ENCODE measurements around the gene CCNJL. TPM values are rescaled to one million over a fixed set of nuclear protein-coding genes. Genes with fewer than 3 reads are reported as not detected.

CCNJL gene
- total RNA-seq, 1 donor from 2014 or later = 3.2 TPM

DNA sequence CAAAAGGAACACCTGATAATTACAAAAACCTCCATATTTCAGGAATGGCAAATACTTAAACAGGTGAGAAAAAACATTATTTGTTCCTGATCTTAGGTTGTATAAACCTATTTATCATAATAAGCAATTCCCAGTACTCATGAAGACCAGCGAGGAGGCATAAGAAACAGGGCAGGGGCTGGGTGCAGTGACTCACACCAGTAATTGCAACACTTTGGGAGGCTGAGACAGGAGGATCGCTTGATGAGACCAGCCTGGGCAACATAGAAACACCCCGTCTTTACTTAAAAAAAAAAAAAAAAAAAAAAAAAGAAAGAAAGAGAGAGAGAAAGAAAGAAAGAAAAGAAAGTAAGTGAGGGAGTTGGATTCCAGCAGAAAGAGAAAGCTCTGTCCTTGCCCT lies 21.6 kb downstream of the CCNJL start:
- no peak for DNase-seq

DNA sequence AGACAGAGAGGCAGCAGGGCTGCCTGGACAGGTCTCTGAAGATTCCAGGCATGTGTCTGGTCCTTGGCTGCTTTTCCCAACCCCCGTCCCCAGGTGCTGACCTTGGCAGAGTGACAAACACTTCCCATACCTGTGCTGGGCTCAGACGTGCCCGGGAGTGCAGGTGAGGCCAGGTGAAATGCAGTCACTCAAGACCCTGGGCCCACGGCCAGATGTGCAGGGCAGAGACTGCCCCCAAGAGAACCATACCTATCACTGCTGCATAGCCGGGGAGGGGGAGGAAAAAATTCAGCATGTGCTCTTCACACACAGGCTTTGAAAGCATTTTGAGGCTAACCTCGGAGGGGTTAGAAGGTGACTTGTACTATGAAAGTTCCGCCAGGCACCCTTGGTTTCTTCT lies 22.6 kb downstream of the CCNJL start:
- no peak for DNase-seq

DNA sequence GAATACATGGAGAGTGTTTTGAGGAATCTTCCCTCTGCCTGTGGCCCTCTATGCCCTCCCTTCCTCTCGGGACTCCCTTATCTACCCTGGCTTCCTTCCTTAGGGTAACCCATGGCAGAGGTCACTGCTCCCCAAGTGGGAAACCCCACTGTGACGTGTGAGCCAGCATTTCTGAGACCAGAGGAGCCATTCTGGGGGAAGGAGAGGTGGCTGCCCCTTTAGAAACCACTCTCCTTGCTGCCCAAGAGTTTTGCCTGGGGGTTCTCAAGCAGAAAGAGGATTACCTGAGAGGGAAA lies 23.1 kb downstream of the CCNJL start:
- DNase-seq = no peak

DNA sequence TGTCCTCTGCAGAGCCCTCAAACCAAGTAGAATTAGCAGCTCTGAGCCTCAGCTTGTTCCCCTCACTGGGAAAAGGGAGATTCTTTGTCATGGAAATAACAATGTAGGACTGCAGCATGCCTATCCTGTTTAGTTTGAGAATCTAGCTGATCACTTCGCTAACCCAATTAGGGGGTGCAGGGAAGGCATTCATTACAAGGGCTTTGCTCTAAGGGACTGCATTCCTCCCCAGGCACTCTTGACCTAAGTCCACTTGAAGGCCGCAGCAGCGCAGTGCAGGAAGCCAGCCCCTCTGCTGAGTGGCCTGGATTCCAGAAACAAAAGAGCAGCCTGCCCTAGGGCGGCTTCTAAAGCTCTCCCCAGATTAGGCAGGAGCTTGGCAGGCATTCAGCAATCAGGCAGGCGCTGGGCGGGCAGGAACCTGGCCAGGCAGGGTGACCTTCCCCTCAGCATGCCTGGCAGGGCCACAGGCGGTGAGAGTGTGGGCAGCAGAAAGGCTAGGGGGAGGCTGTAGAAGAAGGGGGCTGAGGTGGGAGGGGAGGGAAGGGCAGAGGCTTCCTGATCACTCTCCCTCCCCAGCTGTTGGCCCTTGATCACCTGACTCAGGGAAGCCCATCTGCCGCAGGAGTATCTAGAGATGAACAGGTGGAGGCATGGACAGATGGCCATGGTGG lies 24.8 kb downstream of the CCNJL start:
- no peak for DNase-seq

GRCh38 chr5:160286947-160287346 lies 25.4 kb downstream of the CCNJL start:
- no peak for DNase-seq

GRCh38 chr5:160285316-160285715 lies 27.0 kb downstream of the CCNJL start:
- DNase-seq = no peak

DNA sequence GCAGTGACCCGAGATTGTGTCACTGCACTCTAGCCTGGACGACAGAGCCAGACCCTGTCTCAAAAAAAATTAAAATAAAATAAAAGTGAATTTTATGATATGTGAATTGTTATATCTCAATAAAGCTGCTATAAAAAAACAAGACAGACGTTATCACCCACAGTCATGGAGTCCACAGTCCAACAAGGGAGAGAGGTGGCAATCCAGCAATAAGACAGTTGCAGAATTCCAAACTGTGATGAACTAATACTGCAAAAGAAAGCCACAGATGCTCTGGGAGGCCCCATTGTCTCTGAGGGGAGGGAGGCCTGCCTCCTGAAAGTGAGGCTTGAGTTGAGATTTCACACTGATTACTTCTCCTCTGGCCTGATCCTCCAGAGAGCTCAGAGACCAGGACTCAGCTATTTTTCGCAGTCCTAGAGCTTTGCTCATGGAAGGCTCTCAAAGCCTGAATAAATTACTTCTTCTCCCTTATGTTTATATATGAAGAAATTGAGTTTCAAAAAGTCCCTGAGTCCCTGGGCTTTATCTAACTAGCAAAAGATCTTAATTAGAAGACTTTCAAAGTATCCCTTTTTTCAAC lies 28.0 kb downstream of the CCNJL start:
- no peak for DNase-seq

GRCh38 chr5:160281275-160281674 lies 31.1 kb downstream of the CCNJL start:
- no peak for DNase-seq

DNA sequence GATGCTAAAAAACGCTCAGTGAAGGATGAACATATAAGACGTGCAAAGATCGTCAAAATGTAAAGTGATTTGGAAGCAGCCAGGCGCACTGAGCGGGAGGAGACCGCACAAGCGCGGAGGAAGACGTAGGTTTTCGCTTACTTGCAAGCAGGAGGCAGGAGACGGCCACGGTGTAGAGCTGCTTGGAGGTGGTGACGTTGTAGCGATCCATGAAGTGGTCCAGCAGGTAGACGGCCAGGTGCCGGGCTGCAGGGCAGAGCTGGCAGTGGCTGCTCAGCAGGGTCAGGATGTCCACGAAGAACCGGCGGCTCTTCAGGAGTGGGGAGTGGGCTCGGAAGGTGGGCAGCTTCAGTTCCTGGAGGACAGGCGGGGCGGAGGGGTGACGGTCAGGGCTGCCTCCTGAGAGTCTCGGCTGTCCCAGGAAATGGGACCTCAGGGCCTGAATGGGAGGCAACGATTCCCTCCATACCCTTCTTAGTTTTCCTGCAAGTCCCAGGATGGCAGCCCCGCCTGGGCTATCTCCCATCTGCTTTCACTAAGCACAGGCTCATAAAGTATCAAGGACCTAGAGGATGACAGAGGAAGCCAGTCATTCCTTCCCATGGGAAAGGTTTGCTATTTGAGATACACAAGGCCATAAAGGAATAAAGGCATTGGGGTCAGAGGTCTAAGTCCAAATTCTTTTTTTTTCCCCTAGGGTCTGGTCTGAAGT lies 31.8 kb downstream of the CCNJL start:
- DNase-seq = no peak

DNA sequence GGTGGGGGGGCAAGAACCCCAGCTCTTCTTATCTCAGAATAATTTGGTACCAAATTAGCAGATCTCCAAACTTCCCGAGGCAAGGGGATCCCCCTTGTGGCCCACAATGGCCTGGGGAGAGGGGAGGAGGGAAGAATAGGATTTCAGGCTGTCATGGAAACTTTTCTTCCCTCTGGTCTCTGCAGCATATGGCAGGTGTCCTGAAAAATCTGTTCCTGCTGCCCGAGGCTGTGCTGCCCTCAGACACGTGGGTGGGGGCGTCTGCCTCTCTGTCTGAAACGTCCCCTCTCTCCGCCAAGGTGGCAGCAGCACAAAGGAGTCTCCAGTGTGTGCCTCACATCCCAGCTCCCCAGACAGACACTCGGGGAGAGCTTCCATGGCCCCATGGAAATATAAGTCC lies 34.0 kb downstream of the CCNJL start:
- DNase-seq = no peak

- DNase-seq = no peak
These were observed 37.9 kb downstream of the CCNJL start for GRCh38 chr5:160274483-160274931.

DNA sequence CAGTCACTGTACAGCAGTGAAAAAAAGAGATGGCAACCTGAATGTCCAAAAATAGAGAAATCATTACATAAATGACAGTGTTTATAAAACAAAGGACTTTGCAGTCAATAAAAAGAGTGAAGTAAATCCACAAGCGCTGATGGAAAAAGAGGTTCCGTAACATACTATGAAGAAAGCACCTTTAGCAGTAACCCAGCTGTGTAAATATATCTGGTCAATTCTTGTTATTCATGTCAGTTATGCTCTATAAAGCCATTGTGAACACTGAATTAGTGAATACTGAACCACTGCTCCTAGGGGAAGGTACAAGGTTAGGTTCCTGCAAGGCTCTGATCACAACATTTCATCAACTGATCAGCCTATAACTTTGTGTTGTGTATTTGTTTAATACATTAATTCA lies 39.5 kb downstream of the CCNJL start:
- DNase-seq = no peak

DNA sequence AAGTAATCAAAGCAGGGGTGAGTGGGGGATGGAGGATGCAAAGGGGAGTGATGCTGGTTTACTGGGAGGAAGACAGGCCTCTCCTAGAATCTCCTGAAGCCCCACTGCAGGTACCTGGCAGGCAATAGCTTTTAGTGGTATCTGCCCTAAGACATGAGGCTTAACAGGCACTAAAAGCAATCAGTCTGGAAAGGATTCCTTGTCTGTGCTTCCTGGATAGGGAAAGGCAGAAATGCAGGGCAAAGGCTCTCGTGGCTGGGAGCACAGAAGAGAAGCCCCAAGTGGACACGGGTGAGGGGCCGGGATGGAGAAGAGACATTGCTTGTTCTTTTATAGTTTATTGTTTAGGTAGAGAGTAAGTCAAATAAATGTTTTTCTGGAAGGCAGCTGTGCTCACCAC lies 40.1 kb downstream of the CCNJL start:
- DNase-seq = no peak

- DNase-seq = no peak
These were observed 40.5 kb downstream of the CCNJL start for GRCh38 chr5:160271836-160272235.

- peak; percentile 27 for DNase-seq
These were observed 41.0 kb downstream of the CCNJL start for GRCh38 chr5:160271396-160271795.

GRCh38 chr5:160270704-160271103 lies 41.7 kb downstream of the CCNJL start:
- DNase-seq = no peak

- DNase-seq = no peak
These were observed 43.3 kb downstream of the CCNJL start for GRCh38 chr5:160269017-160269416.

- DNase-seq = no peak
These were observed 44.2 kb downstream of the CCNJL start for GRCh38 chr5:160268121-160268520.

DNA sequence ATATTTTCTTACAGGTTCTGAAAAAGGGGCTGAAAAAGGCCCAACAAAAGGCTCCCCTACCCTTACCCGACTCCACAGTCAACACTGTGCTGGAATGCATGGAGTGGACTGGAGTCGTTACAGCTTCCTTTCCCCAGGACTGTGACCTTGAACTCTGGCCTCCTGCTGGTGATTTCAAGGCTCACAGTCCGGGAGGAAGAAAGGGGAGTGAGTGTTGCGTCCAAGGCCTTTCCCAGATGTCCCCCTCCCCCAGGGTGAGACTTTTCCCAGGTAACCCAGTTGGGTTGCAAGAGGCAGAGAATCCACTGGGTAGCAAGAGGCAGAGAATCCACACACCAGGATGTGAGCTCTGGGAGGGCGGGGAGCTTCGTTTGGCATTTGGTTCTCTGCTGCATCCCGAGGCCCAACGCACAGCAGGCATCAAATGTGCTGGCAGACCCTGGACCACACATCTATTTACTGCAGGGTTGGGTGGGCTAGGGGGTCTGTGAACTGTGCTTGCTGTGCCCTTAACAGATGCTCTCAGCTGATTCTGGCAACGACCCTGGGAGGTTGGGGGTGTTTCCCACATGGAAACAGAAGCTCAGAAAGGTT lies 45.5 kb downstream of the CCNJL start:
- no peak for DNase-seq

- no peak for DNase-seq
These were observed 46.3 kb downstream of the CCNJL start for GRCh38 chr5:160266044-160266443.

DNA sequence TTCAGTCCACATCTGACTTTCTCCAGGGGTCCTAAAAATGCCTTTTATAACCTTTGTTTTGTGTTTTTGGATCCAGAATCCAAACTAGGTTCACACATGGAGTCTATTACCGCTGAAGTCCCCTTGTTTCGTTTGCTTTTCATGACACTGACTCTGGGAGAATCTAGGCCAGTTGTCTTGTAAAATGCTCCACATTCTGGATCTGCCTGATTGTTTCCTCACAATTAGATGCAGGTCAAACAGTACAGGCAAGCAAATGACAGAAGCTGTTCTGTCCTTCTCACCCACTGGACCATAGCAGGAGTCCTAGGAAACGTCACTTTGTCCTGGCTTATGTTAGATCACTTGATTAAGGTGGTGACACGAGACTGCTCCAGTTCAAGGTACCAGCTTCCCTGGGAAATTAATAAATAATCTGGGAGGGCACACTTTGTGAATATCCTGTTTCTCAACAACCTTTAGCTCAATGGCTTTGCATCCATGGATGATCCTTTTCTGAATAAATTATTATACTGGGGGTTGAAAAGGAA lies 49.0 kb downstream of the CCNJL start:
- no peak for DNase-seq

GRCh38 chr5:160262151-160263074 lies 50.0 kb downstream of the CCNJL start:
- DNase-seq = peak; percentile 16

All from skin of body (tissue), 2 donors.